ENCODE data around the gene NEK8. TPM values are rescaled to one million over a fixed set of nuclear protein-coding genes. Genes with fewer than 3 reads are reported as not detected.

The NEK8 gene
- total RNA-seq, 1 donor from 2014 or later: 5.6 TPM

DNA sequence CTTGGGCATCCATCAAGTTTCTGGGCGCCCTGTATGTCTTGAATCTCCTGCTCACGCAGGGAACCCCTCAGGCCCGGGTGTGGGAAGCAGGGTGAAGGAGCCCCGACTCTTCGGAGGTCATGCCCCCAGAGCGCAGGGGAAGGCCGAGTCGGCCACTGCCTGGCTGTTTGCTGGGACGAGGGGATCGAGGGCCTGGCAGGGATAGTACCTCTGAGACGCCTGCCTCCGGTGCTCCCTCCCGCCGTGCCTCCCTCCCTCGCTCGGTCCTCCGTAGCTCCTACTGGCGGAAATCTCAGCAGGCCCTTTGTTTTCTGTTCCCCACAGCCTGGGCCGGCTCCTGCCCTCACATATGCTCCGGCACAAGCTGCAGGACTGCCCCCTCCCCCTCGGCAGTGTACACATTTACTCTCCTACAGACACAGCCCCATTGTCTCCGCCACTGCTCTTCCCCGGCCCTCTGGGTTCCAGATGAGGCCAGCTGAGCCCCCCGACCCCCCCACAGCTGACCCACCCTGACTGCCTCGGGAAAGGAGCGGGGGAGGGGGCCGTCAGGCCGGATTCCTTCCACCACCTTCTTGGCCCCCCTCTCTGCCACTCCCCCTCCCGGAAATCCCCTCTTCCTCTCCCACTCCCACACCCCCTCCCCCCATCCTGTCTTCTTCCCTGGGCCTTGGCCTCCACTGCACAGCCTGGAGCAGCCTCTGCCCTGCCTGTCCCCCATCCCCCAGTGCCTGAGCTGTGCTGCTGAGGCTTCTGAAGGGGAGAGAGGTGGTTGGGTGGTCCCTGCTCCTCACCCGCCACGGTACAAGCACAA, 16.6 kb downstream of the NEK8 start:
- no peak for DNase-seq (ENCODE audit: low read depth)

DNA sequence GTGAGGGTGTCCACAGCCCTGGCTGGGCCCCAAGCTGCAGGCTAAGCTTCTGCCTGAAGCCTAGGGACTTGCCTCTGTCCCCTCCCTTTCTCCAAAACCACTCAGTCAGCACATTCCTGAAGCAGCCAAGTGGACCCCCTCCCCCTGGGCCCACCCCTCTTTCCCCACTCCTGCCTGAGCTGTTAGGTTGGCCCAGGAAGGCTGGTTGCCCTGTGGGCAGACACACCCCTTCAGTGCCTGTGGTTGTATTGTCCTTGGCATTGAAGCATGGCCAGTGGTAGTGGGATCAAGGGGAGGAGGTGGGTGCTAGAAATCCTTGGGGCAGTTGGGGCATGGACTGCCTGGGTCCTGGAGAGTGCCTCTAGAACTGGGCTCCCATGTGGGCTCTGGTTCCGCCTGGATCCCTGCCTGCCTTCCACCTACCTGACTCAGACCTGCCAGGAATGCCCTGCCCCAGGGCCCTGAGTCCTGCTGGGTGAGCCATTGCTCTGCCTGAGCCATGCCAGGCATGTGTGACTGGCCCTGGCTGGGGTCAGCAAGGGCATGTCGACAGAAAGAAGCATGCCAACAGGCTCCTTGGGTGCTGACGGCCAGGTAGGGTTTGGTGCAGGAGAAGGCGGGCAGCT, 17.3 kb downstream of the NEK8 start:
- peak; percentile 90 for DNase-seq (ENCODE audit: low read depth)

DNA sequence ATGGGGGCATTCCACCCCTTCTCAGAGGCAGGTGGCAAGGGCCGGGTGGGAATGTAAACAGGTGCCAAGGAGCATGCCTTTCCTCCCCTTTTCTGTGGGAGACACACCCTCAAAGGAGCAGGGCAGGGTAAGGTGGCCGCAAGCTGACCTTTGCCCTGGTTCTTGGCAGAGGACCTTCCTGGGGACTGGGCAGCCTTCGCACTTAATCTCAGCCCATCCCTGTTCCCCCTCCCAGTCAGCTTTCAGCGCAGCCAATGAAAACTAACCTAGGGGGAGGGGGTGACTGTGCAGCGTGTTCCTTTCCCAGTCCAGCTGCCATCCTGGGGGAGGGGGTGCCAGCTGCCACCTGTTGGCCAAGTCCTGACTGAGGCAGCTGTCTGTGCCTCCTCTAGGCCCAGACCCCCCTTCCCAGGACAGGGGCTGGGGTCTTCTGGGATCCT, 18.0 kb downstream of the NEK8 start:
- peak; percentile 74 for DNase-seq (ENCODE audit: low read depth)

GRCh38 chr17:28747051-28747691, 18.6 kb downstream of the NEK8 start:
- peak; percentile 70 for DNase-seq (ENCODE audit: low read depth)

- no peak for DNase-seq (ENCODE audit: low read depth)
Observed at GRCh38 chr17:28747801-28748750, 19.5 kb downstream of the NEK8 start.

DNA sequence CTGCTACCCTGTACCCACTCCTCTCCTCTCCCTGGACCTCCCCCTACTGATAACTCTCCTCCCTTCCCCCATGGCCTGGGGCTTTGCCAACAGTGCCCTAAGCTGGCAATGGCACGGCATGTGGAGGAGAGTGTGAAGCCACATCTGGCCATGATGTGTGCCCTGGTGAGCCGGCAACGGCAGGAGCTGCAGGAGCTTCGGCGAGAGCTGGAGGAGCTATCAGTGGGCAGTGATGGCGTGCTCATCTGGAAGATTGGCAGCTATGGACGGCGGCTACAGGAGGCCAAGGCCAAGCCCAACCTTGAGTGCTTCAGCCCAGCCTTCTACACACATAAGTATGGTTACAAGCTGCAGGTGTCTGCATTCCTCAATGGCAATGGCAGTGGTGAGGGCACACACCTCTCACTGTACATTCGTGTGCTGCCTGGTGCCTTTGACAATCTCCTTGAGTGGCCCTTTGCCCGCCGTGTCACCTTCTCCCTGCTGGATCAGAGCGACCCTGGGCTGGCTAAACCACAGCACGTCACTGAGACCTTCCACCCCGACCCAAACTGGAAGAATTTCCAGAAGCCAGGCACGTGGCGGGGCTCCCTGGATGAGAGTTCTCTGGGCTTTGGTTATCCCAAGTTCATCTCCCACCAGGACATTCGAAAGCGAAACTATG, 20.4 kb downstream of the NEK8 start:
- DNase-seq (ENCODE audit: low read depth): no peak

- no peak for DNase-seq (ENCODE audit: low read depth)
Observed at GRCh38 chr17:28749516-28750177, 21.1 kb downstream of the NEK8 start.

- DNase-seq (ENCODE audit: low read depth): peak; percentile 82
Observed at GRCh38 chr17:28750178-28751047, 21.8 kb downstream of the NEK8 start.

DNA sequence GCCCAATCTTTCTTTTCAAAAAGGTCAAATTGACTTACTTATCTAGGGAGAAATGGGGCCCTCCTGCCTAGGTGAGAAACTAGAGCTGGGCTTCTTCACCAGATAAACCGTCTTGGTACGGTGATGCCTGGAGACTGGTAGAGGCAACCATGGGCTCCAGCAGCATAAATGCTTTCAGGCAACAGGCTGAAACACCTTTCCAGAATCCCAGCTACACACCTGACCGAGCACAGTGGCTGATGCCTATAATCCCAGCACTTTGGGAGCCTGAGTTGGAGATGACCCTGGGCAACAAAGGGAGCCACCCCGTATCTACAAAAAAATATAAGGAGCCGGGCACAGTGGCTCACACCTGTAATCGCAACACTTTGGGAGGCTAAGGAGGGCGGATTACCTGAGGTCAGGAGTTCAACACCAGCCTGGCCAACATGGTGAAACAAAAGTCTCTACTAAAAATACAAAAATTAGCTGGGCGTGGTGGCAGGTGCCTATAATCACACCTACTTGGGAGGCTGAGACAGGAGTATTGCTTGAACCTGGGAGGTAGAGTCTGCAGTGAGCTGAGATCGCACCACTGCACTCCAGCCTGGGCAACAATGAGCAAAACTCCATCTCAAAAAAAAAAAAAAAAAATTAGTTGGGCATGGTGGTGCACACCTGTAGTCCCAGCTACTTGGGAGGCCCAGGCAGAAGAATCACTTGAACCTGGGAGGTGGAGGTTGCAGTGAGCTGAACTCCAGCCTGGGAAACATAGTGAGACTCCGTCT, 23.2 kb downstream of the NEK8 start:
- DNase-seq (ENCODE audit: low read depth): no peak

GRCh38 chr17:28755486-28755885, 26.9 kb downstream of the NEK8 start:
- peak; percentile 45 for DNase-seq (ENCODE audit: low read depth)

- DNase-seq (ENCODE audit: low read depth): no peak
Observed at GRCh38 chr17:28756049-28756804, 27.6 kb downstream of the NEK8 start.

DNA sequence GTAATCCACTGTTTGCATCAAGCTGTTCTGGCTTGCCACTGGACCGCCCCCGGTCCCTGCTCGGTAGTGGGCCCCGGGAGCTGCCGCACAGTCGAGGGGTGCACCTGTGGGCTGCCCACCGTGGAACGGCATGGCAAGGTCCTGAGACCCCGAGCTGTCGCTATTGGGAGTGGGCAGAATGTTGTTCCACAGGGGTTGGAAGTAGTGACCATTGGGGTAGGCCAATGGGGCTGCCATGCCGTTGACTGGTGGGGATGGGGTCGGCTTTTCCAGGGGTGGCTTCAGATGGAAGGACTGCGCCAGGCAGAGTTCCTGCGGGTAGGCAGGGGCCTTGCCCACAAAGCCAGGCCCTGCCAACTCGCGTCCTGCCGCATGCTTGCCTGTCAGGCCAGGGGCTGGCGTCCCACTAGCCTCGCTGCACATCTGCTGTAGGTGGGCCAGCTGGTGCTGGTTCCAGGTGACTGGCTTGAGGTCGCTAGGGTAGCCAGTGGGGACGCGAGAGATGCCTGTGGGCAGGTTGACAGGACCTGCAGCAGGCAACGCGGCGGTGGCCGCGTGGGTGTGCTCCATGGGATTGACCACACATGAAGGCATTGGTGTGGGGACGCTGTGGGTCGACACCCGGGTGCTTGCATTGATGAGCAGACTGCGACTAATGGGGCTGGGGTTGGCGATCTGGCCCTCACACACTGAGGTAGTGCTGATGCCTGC, 30.0 kb downstream of the NEK8 start:
- DNase-seq (ENCODE audit: low read depth): no peak

DNA sequence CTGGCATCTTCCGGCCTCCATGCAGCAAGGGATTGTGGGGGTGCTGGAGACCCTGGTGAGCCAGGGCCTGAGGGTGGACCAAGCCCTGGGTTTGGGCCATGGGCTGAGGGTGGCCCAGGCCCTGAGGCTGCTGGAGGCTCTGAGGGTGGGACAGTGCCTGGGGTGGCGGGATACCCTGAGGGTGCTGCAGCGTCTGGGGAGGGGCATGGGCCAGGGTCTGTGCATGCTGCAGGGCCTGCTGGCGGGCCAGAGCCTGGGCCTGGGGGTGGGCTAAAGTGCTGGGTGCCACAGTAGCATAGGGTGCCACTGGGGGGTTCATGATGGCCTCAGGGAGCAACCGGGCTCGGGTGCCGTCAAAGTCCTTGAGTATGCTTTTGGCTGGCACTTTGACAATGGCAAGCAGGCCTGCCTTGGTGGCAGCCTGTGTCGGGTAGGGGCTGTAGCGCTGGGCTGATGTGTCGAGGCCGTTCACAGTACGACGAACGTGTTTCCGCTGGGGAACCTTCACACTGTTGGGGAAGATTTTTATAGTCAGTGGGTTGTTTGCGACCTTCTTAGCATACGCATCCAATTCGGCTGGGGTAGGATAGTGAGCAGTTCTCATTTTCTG, 30.8 kb downstream of the NEK8 start:
- DNase-seq (ENCODE audit: low read depth): no peak

GRCh38 chr17:28760601-28761562, 32.3 kb downstream of the NEK8 start:
- peak; percentile 61 for DNase-seq (ENCODE audit: low read depth)

- DNase-seq (ENCODE audit: low read depth): no peak
Observed at GRCh38 chr17:28763137-28763799, 34.7 kb downstream of the NEK8 start.

Data from renal cortical epithelial cell (primary cell).